Urinary bladder (tissue), 4 donors: ENCODE measurements around the gene CCDC17. TPM values are rescaled to one million over a fixed set of nuclear protein-coding genes. Genes with fewer than 3 reads are reported as not detected.

Experiments
- DNase-seq: peaks from one replicate; pipeline ENCODE4 v3.0.0-alpha.2; 2015; ENCODE audit errors: extremely low spot score
- H3K27ac ChIP-seq: one replicate; pipeline ENCODE4 v1.5.1; 2013; ENCODE audit warnings: low read depth, mild to moderate bottlenecking, moderate library complexity
- H3K36me3 ChIP-seq: one replicate; pipeline ENCODE4 v1.6.1; 2013; ENCODE audit warnings: mild to moderate bottlenecking, moderate library complexity; ENCODE audit not compliant: insufficient read depth
- H3K4me1 ChIP-seq: one replicate; pipeline ENCODE4 v1.6.1; 2013; ENCODE audit warnings: mild to moderate bottlenecking, moderate library complexity; ENCODE audit not compliant: insufficient read depth
- H3K4me3 ChIP-seq: one replicate; pipeline ENCODE4 v1.5.1; 2013; ENCODE audit warnings: low read depth, low read length
- WGBS: extraction: QIAGEN DNeasy Blood & Tissue Kit; methylation state at CpG from one replicate; pipeline ENCODE4 v1.1.7; 2013; 5-methylcytosine and 5-hydroxymethylcytosine counted together
- polyA plus RNA-seq: library from polyadenylated mRNA; stranded (reverse); fragments of 200-250 nt; gene quantifications from one replicate; pipeline ENCODE4 v1.2.3, GENCODE V29; 2013
- total RNA-seq: library from RNA; depleted of rRNA; stranded (reverse); fragments of >200 nt; gene quantifications from one replicate; pipeline ENCODE4 v1.2.3, GENCODE V29; 2014
- donor health status: healthy with polysubstance abuse.
- donor health status: healthy.

The CCDC17 gene
- total and polyA plus RNA-seq, 2 donors, result 0.54 to 0.85 TPM

DNA sequence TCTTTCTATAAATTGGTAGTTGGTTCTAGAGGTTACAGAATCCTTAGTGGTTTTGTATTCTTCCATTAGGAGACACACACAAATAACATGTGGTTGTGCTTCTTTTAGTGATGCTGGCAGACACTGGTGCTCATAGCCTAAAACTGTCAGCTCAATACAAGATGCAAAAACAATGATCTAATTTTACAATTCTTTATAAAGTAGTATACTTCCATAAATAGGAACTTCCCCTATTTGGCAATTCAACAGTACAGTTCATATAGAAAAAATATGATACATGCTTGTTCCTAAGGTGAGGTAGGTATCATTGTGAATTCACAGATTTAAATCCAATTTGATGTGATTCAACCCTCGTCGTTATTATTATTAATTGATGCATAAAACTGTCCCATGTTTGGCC is 20.8 kb upstream of the CCDC17 start:
- Histone ChIP-seq H3K4me3 (no peak overlapping the region), H3K36me3 (peaks cover 3% of the 10 kb centered on the region), H3K27ac (no peak overlapping the region), H3K4me1 (no peaks in the 10 kb centered on the region)
- 91% methylated on average over 2 of the region's 2 CpGs for WGBS
- DNase-seq, result no peak

DNA sequence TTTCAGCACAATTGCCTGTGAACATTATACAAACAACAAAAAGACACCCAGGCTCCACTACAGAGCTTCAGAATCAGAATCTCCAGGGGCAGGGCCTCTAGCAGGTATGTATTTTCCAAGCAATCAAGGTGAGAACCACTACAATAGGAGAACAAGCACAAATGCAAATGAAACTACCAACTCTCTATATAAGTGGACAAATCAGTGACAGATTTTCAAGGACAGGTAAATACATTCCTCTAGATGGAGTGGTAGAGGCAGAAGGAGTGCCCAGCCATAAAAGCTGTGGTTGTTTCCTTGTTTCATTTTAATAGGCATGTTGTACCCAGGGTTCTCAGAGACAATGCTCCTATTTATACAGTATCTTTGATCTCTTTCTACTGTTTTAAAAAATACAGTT is 20.1 kb upstream of the CCDC17 start:
- no peak overlapping the region for H3K4me3 ChIP-seq
- H3K36me3 ChIP-seq, result peaks cover 6% of the 10 kb centered on the region
- no peaks in the 10 kb centered on the region for H3K4me1 ChIP-seq
- DNase-seq, result peak; percentile 48
- no peak overlapping the region for H3K27ac ChIP-seq

DNA sequence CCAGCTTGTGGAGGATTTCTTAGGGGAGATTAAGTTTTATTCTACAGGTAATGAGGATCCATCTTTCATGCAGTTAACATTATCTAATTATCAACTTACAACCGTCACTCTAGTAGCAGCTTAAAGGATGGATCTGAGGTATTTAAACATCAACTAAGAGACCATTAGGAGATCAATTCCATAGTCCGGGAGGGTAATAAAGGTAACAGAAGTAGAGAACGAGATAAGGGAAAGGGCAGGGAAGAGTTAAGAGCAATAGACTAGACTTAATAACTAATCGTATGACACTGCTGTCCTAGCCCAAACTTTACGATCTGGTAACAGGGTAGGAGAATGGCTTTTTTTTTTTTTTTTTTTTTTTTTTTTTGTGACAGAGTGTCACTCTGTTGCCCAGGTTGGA is 19.5 kb upstream of the CCDC17 start:
- 66% methylated on average over 5 of the region's 5 CpGs for WGBS
- Histone ChIP-seq H3K27ac (no peak overlapping the region), H3K4me3 (no peak overlapping the region), H3K4me1 (no peaks in the 10 kb centered on the region), H3K36me3 (peaks cover 9% of the 10 kb centered on the region)
- DNase-seq, result no peak

GRCh38 chr1:45640293-45640692 is 16.4 kb upstream of the CCDC17 start:
- DNase-seq, result no peak
- Histone ChIP-seq H3K4me3 (no peak overlapping the region), H3K36me3 (peaks cover 10% of the 10 kb centered on the region), H3K4me1 (no peaks in the 10 kb centered on the region), H3K27ac (no peak overlapping the region)
- 100% methylated on average over 1 of the region's 1 CpG for WGBS

DNA sequence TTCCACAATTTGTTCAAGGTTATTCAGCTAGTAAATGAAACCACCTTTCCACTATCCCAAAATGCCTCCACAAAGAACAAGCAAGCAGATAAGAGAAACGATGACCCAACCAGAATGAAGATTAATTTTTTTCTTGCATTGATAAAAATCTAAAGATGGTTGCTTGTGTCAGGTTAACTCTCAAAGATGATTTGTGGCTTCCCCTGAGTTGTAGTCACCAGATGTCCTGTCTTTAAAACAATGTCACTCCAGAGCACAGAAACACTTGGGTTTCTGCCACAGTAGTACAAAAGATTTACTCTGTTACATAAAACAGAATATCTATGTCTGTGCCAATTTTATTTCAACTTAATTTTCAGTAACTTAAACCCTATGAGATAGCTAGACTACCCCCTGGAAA is 11.4 kb upstream of the CCDC17 start:
- peaks cover 10% of the 10 kb centered on the region for H3K36me3 ChIP-seq

DNA sequence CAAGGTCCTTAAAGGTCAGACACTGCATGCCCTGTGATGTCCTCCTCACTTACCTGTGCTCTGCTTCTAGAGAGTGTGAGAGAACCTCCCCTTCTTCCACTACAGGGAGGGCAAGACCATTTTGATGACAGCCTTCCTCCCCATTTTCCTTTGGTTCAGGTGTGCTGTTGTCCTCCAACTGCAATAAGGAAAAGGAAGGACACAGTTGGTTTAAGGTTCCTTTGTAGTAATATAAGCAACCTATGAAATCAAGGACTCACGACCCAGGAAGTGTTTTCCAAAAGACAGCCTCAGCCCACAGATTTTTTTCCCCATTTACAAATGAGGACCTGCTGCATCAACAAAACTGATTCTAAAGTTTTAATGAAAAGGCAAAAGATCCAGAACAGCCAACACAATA is 6.6 kb upstream of the CCDC17 start:
- peaks cover 7% of the 10 kb centered on the region for H3K36me3 ChIP-seq
- no peak overlapping the region for H3K4me3 ChIP-seq
- 87% methylated on average over 1 of the region's 1 CpG for WGBS
- DNase-seq, result no peak
- H3K4me1 ChIP-seq, result no peaks in the 10 kb centered on the region
- H3K27ac ChIP-seq, result no peak overlapping the region

More for the DNA sequence above, 11.4 kb upstream of the CCDC17 start:
- 38% methylated on average over 1 of the region's 1 CpG for WGBS
- H3K4me3 ChIP-seq, result no peak overlapping the region
- no peak for DNase-seq
- no peak overlapping the region for H3K27ac ChIP-seq
- H3K4me1 ChIP-seq, result no peaks in the 10 kb centered on the region

DNA sequence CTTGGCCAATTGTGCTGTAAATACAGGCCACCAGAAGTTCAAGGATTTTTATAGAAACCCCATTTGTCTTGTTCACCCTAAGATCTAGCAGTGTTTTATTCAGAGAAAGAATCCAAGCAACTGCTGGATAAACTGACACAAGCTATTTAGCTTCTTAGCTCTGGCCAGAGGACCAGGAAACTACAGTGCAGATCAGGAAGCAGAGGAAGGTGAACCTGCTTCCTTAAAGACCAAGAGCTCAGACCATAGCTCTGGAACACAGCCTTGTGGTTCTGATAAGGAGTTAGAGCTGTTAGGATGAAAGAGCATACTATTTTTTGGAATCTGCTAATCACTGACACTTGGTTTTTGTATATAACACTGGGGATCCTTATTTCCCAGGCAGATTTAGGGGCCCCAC is 5.2 kb upstream of the CCDC17 start:
- no peak for DNase-seq
- Histone ChIP-seq H3K4me1 (no peaks in the 10 kb centered on the region), H3K4me3 (no peak overlapping the region), H3K36me3 (peaks cover 7% of the 10 kb centered on the region), H3K27ac (no peak overlapping the region)

GRCh38 chr1:45622524-45623394 is 1.1 kb downstream of the CCDC17 start:
- DNase-seq, result no peak
- WGBS, result 49% methylated on average over 78 of the region's 78 CpGs
- Histone ChIP-seq H3K27ac (no peak overlapping the region), H3K4me3 (peak overlapping the region; percentile 12), H3K36me3 (peaks cover 2% of the 10 kb centered on the region), H3K4me1 (no peaks in the 10 kb centered on the region)

GRCh38 chr1:45621895-45622523 is 1.8 kb downstream of the CCDC17 start:
- 65% methylated on average over 18 of the region's 18 CpGs for WGBS

DNA sequence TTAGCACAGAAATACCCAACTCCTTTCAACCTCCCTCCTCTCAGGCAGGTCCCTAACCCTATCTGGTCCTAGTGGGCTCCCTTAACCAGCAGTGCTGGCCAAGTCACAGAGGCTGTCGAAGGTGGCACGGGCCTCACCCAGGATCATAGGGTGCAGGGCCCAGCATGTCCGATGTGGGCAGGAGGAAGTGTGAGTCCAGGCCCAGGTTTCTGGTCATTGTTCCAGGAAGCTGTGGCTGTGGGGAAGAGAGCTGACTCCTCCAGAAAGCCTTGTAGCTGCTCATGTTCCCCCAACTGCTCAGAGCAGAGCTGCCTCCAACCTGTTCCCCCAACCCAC is 2.4 kb downstream of the CCDC17 start:
- Histone ChIP-seq H3K27ac (no peak overlapping the region), H3K4me3 (no peak overlapping the region), H3K4me1 (no peaks in the 10 kb centered on the region), H3K36me3 (peaks cover 2% of the 10 kb centered on the region)
- DNase-seq, result no peak
- 66% methylated on average over 3 of the region's 3 CpGs for WGBS

More at GRCh38 chr1:45621895-45622523, 1.8 kb downstream of the CCDC17 start:
- no peak for DNase-seq
- Histone ChIP-seq H3K4me3 (no peak overlapping the region), H3K36me3 (peaks cover 2% of the 10 kb centered on the region), H3K4me1 (no peaks in the 10 kb centered on the region), H3K27ac (no peak overlapping the region)

DNA sequence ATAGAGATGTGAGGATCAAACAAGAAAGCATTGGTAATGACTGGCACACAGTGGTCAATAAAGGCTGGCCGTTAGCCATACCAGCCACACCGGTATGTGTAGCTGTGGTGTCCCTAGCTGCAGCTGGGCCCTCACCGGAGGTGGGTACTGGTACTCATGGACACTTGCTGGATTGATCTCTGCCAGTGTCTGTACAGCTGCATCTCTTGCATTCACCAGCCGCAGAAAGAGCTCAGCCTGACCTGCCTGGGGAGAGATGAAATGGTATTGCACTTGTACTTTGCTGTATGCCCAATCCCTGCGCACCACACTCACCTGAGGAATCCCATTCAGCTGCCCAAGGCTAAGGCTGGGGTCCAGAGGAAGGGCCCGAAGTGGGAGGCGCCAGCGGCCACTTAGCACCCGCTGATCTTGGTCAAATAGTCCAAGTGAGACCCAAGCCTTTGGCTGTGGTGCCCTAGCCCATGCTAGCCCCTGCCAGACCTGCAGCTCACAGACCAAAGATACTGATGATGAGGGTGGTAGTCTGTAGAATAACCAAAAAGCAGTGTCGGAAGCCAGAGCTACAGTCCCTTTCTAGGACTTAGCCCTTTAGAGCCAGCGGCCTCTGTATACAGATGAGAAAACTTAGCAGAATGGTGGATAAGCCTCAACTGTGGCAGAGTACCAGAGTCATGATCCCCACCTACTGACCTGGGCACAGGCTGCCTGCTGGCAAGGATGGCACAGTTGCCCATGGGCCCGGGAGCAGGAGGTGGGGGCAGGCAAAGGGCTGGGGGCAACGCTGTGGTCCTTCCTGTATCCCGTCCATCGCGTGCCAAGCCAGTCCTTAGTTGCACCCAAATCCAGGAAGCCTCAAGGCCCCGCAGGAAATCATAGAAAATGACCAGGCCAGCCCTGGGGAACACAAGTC is 3.0 kb downstream of the CCDC17 start:
- H3K4me1 ChIP-seq, result no peaks in the 10 kb centered on the region
- H3K4me3 ChIP-seq, result no peak overlapping the region
- 85% methylated on average over 17 of the region's 17 CpGs for WGBS
- no peak for DNase-seq
- H3K27ac ChIP-seq, result no peak overlapping the region
- peaks cover 2% of the 10 kb centered on the region for H3K36me3 ChIP-seq

DNA sequence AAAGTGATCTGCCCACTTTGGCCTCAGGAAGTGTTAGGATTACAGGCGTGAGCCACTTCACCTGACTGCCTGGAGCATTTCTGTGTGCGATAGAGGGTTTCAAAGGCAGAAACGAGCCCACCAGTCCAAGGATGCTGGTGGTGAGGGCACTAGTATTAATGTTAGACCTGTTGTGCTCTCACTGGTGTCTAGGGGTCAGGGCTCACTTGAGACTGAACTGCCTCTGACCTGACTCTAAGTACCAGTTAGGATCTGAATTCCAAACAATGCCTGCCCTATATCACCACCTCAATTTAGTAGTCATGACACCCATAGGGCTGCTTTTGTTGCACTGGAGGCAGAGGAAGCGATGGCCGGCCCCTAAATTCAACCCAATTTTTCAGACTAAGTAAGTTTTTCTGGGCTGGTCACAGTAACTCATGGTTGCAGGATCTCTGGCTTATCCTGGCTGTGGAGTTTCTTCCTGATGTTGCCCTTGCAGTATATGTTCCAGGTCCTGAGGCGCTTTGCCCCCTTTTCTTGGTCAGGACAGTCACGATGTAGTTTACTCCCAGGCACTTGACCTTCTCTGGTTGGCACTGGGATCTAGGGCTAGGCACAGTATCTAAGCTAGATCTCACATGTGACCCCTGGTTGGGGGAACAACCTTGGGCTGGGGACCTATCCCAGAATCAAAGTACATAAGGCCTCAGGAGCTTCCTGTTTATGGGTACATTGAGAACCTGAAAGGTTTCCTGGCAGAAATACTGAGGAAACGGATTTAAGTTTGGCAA is 4.5 kb downstream of the CCDC17 start:
- no peak overlapping the region for H3K4me3 ChIP-seq
- peaks cover 3% of the 10 kb centered on the region for H3K36me3 ChIP-seq
- no peak for DNase-seq
- no peaks in the 10 kb centered on the region for H3K4me1 ChIP-seq
- 62% methylated on average over 8 of the region's 8 CpGs for WGBS
- H3K27ac ChIP-seq, result no peak overlapping the region

DNA sequence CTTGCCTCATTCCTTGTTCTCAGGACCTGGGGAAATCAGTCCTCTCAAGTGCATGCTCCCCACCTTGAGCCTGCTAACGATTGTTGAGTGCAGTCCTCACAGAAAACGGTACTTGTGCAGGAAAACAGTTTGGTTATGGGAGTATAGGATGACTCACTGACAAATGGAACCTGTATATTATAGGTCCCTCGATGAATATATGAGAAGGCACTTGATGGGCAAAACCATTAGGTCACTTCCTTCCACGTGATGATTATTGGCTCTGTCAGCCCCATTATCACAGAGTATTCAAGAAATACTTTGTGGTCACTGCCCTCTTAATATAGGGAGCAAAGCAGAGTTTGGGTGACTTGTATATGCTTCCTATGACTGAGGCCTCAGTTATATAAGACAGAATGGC is 6.2 kb downstream of the CCDC17 start:
- peaks cover 6% of the 10 kb centered on the region for H3K36me3 ChIP-seq
- H3K4me3 ChIP-seq, result no peak overlapping the region
- H3K4me1 ChIP-seq, result no peaks in the 10 kb centered on the region
- 80% methylated on average over 4 of the region's 4 CpGs for WGBS
- no peak for DNase-seq
- H3K27ac ChIP-seq, result no peak overlapping the region
